ENCODE results near the gene GAD2. TPM values are rescaled to one million over a fixed set of nuclear protein-coding genes. Genes with fewer than 3 reads are reported as not detected.

The GAD2 gene
- total and polyA plus RNA-seq, 2 experiments from 2014 or later, result 0.56 to 0.86 TPM

GRCh38 chr10:26327811-26328210, 111.2 kb downstream of the GAD2 start:
- no peak overlapping the region for H3K27ac Mint-ChIP-seq
- no peaks in the 10 kb centered on the region for H3K4me1 Mint-ChIP-seq
- TF ChIP-seq ETS1 (IDR thresholded peaks at IDR 0.05) (no peak), ZNF331 (CRISPR knock-in tag; IDR thresholded peaks at IDR 0.05; ENCODE audit: low read depth) (no peak), JUNB (IDR thresholded peaks at IDR 0.05; ENCODE audit: unreplicated experiment) (no peak), EZH2phosphoT487 (IDR thresholded peaks at IDR 0.05; ENCODE audit: unreplicated experiment) (no peak), STAT1 (IDR thresholded peaks at IDR 0.05; ENCODE audit: unreplicated experiment) (no peak), REST (IDR thresholded peaks at IDR 0.05; ENCODE audit: unreplicated experiment) (no peak)

GRCh38 chr10:26331371-26331770, 114.8 kb downstream of the GAD2 start:
- H3K9me3 Mint-ChIP-seq, result no peaks in the 10 kb centered on the region
- Histone ChIP-seq H2AFZ (no peak overlapping the region), H3K27ac (ENCODE audit: low read depth) (no peak overlapping the region), H3K36me3 (ENCODE audit: insufficient read depth) (no peaks in the 10 kb centered on the region), H4K20me1 (replicated peaks; ENCODE audit: insufficient read depth) (no peaks in the 10 kb centered on the region), H3K4me3 (no peak overlapping the region), H3K27me3 (ENCODE audit: insufficient read depth) (no peaks in the 10 kb centered on the region), H3K79me2 (replicated peaks; ENCODE audit: insufficient read depth) (no peaks in the 10 kb centered on the region), H3K4me1 (ENCODE audit: insufficient read depth) (no peaks in the 10 kb centered on the region; the same call in 1 of the 2 replicates), H3K4me2 (no peak overlapping the region), H3K9me2 (ENCODE audit: insufficient read depth) (no peaks in the 10 kb centered on the region), H3F3A (replicated peaks; ENCODE audit: low read depth) (no peaks in the 10 kb centered on the region)
- no peaks in the 10 kb centered on the region for H3K27me3 Mint-ChIP-seq (ENCODE audit: insufficient read depth, low read depth, poor library complexity)
- H3K36me3 Mint-ChIP-seq (ENCODE audit: low read depth), result no peaks in the 10 kb centered on the region
- no peak for DNase-seq (ENCODE audit: low spot score)
- no peak overlapping the region for H3K4me3 Mint-ChIP-seq
- ATAC-seq, result no peak
- no peak for TF ChIP-seq JUNB (IDR thresholded peaks at IDR 0.05; ENCODE audit: unreplicated experiment)
- TF ChIP-seq REST (IDR thresholded peaks at IDR 0.05; ENCODE audit: unreplicated experiment), result no peak
- no peak for TF ChIP-seq EZH2 (IDR thresholded peaks at IDR 0.05; ENCODE audit: low read depth, unreplicated experiment)
- no peak for TF ChIP-seq ETS1 (IDR thresholded peaks at IDR 0.05)
- no peaks in the 10 kb centered on the region for H3K4me1 Mint-ChIP-seq
- H3K27ac Mint-ChIP-seq, result no peak overlapping the region

More at GRCh38 chr10:26327811-26328210, 111.2 kb downstream of the GAD2 start:
- ATAC-seq (no peak), DNase-seq (ENCODE audit: low spot score) (no peak)
- no peaks in the 10 kb centered on the region for H3F3A ChIP-seq (replicated peaks; ENCODE audit: low read depth)
- Mint-ChIP-seq H3K27me3 (ENCODE audit: insufficient read depth, low read depth, poor library complexity) (no peaks in the 10 kb centered on the region), H3K9me3 (no peaks in the 10 kb centered on the region), H3K4me3 (no peak overlapping the region), H3K36me3 (ENCODE audit: low read depth) (no peaks in the 10 kb centered on the region)
- no peaks in the 10 kb centered on the region for H3K4me1 ChIP-seq (ENCODE audit: insufficient read depth)
- H3K79me2 ChIP-seq (replicated peaks; ENCODE audit: insufficient read depth), result no peaks in the 10 kb centered on the region
- H3K9me2 ChIP-seq (ENCODE audit: insufficient read depth), result no peaks in the 10 kb centered on the region
- H3K4me3 ChIP-seq, result no peak overlapping the region
- no peak overlapping the region for H3K4me2 ChIP-seq
- H3K27ac ChIP-seq (ENCODE audit: low read depth), result no peak overlapping the region
- no peaks in the 10 kb centered on the region for H3K36me3 ChIP-seq (ENCODE audit: insufficient read depth)
- no peaks in the 10 kb centered on the region for H4K20me1 ChIP-seq (replicated peaks; ENCODE audit: insufficient read depth)
- peak overlapping the region; percentile 30; the same call in 1 of the 2 replicates for H2AFZ ChIP-seq
- H3K27me3 ChIP-seq (ENCODE audit: insufficient read depth), result no peaks in the 10 kb centered on the region

Measured in GM23338 (cell line).